ENCODE measurements around the gene CAPRIN2. TPM values are rescaled to one million over a fixed set of nuclear protein-coding genes. Genes with fewer than 3 reads are reported as not detected.

CAPRIN2 gene
- total RNA-seq, 1 experiment from 2014 or later, result 16.4 TPM

DNA sequence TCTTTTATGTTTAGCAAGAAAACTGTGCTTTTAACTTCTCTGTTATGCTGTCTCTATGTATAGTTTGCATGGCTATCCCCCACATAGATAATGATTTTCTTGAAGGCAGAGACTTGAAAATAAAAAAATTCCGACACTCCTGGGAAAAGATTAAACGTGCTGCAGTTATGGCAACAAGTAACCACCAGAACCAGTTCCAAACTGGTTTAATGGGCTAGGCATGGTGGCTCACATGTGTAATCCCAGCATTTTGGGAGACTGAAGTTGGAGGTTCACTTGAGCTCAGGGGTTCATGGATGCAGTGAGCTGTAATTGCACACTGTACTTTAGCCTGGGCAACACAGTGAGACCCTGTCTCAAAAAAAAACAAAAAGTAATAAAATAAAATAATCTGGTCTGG lies 15.1 kb upstream of the CAPRIN2 start:
- Histone ChIP-seq H3K27ac (ENCODE audit: low read depth, low read length, poor library complexity, severe bottlenecking) (no peak overlapping the region), H3K9me3 (ENCODE audit: low read depth, low read length, poor library complexity, severe bottlenecking) (peaks cover 7% of the 10 kb centered on the region), H3K27me3 (replicated peaks; ENCODE audit: insufficient read depth, low read depth, low read length, poor library complexity) (no peaks in the 10 kb centered on the region), H3K4me3 (ENCODE audit: low read depth, low read length, poor library complexity, severe bottlenecking) (no peak overlapping the region), H3K4me1 (ENCODE audit: insufficient read depth, low read length, poor library complexity, severe bottlenecking) (no peaks in the 10 kb centered on the region), H3K36me3 (ENCODE audit: insufficient read depth, low read length, poor library complexity, severe bottlenecking) (no peaks in the 10 kb centered on the region)
- BruUV-seq (replicated peaks), result no TSS peak
- ChIA-PET POLR2A (ENCODE audit: low non-redundant PET) (no interaction called here), CTCF (no interaction called here)
- no peak for DNase-seq (ENCODE audit: low spot score)
- intact Hi-C loops (cut with micrococcal nuclease; ENCODE audit: unreplicated experiment), result no loop called here
- TF ChIP-seq, protein P1, sequence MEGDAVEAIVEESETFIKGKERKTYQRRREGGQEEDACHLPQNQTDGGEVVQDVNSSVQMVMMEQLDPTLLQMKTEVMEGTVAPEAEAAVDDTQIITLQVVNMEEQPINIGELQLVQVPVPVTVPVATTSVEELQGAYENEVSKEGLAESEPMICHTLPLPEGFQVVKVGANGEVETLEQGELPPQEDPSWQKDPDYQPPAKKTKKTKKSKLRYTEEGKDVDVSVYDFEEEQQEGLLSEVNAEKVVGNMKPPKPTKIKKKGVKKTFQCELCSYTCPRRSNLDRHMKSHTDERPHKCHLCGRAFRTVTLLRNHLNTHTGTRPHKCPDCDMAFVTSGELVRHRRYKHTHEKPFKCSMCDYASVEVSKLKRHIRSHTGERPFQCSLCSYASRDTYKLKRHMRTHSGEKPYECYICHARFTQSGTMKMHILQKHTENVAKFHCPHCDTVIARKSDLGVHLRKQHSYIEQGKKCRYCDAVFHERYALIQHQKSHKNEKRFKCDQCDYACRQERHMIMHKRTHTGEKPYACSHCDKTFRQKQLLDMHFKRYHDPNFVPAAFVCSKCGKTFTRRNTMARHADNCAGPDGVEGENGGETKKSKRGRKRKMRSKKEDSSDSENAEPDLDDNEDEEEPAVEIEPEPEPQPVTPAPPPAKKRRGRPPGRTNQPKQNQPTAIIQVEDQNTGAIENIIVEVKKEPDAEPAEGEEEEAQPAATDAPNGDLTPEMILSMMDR (conservative IDR thresholded peaks at IDR 0.05; ENCODE audit: low read depth, low read length), result no peak
- TF ChIP-seq EZH2 (IDR thresholded peaks at IDR 0.05; ENCODE audit: borderline replicate concordance, low read depth, low read length, poor library complexity, severe bottlenecking), result no peak

DNA sequence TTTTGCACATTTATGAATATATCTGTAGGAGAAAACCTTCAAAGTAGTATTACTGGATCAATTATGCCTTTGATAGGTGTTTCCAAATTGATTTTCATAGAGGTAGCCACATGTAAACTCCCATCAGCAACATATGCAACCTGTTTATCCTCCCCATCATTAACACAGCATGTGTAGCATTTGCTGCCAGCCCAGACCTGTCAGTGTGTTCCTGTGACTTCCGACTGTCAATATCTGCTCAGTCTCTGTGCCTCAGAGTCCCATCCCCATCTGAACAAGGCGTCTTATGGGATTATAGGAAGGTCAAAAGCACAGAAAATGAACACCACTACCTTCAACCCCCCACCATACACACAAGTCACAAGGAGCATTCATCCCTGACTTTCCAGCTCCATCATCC lies 9.5 kb upstream of the CAPRIN2 start:
- TF ChIP-seq EZH2 (IDR thresholded peaks at IDR 0.05; ENCODE audit: borderline replicate concordance, low read depth, low read length, poor library complexity, severe bottlenecking), result no peak
- TF ChIP-seq, protein P1 (conservative IDR thresholded peaks at IDR 0.05; ENCODE audit: low read depth, low read length), result no peak
- DNase-seq (ENCODE audit: low spot score), result no peak
- Histone ChIP-seq H3K27me3 (replicated peaks; ENCODE audit: insufficient read depth, low read depth, low read length, poor library complexity) (no peaks in the 10 kb centered on the region), H3K4me1 (ENCODE audit: insufficient read depth, low read length, poor library complexity, severe bottlenecking) (no peaks in the 10 kb centered on the region), H3K36me3 (ENCODE audit: insufficient read depth, low read length, poor library complexity, severe bottlenecking) (no peaks in the 10 kb centered on the region), H3K4me3 (ENCODE audit: low read depth, low read length, poor library complexity, severe bottlenecking) (no peak overlapping the region), H3K9me3 (ENCODE audit: low read depth, low read length, poor library complexity, severe bottlenecking) (no peaks in the 10 kb centered on the region), H3K27ac (ENCODE audit: low read depth, low read length, poor library complexity, severe bottlenecking) (no peak overlapping the region)
- ChIA-PET CTCF (no interaction called here), POLR2A (ENCODE audit: low non-redundant PET) (interaction anchor here (0.5 kb wide), 1 partner anchor 144 kb away, joined by 4 read pairs; no protein-coding TSS in a partner anchor)
- intact Hi-C loops (cut with micrococcal nuclease; ENCODE audit: unreplicated experiment), result no loop called here
- no TSS peak for BruUV-seq (replicated peaks)

DNA sequence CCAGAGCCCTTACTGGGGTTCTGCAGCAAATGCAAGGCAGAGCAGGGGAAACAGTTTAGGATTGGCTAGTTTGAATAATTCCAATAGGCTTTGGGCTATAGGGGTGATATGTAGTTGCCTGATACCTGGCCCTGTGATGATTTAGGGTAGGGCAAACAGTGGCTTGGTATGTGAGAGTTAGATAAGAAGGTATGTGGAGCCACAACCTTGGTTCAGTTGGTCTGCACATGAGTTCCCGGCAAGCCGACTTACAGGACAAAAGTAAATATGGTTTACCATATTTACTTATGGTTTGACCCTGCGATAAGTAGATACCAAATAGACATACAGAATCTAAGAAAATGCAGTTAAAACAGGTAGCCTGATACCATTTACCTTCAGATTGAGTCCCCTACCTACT lies 8.3 kb upstream of the CAPRIN2 start:
- Histone ChIP-seq H3K4me3 (ENCODE audit: low read depth, low read length, poor library complexity, severe bottlenecking) (no peak overlapping the region), H3K27ac (ENCODE audit: low read depth, low read length, poor library complexity, severe bottlenecking) (no peak overlapping the region), H3K27me3 (replicated peaks; ENCODE audit: insufficient read depth, low read depth, low read length, poor library complexity) (no peaks in the 10 kb centered on the region), H3K9me3 (ENCODE audit: low read depth, low read length, poor library complexity, severe bottlenecking) (no peaks in the 10 kb centered on the region), H3K4me1 (ENCODE audit: insufficient read depth, low read length, poor library complexity, severe bottlenecking) (no peaks in the 10 kb centered on the region), H3K36me3 (ENCODE audit: insufficient read depth, low read length, poor library complexity, severe bottlenecking) (no peaks in the 10 kb centered on the region)
- no peak for DNase-seq (ENCODE audit: low spot score)
- ChIA-PET POLR2A (ENCODE audit: low non-redundant PET) (no interaction called here), CTCF (no interaction called here)
- no peak for TF ChIP-seq EZH2 (IDR thresholded peaks at IDR 0.05; ENCODE audit: borderline replicate concordance, low read depth, low read length, poor library complexity, severe bottlenecking)
- TF ChIP-seq, protein P1 (conservative IDR thresholded peaks at IDR 0.05; ENCODE audit: low read depth, low read length), result no peak
- intact Hi-C loops (cut with micrococcal nuclease; ENCODE audit: unreplicated experiment), result no loop called here
- no TSS peak for BruUV-seq (replicated peaks)

All from A673 (cell line).